A549 treated with CpdA at 1 μM for 4 hours (cell line): ENCODE data around the gene SLCO4C1. TPM values are rescaled to one million over a fixed set of nuclear protein-coding genes. Genes with fewer than 3 reads are reported as not detected.

Source experiments
- total RNA-seq: library from RNA; stranded (reverse); fragments of 200-300 nt; extraction: Qiagen RNA extraction; gene quantifications from 5 replicates; pipeline ENCODE4 v1.2.3, GENCODE V29; 2022; ENCODE audit warnings: low read depth

SLCO4C1 gene
- not detected in 5 replicates for total RNA-seq

GRCh38 chr5:102296178-102296817, at the start of gene SLCO4C1:
TSS of gene SLCO4C1 (minus strand) at chr5:102296284. CDS start at chr5:102296262, 22 bp downstream.

Other genes starting within 250 kb of the SLCO4C1 start
- not detected in 5 replicates for gene SLCO6A1, start 202.7 kb upstream of the SLCO4C1 start, total RNA-seq